OCI-LY7 (cell line): ENCODE results near the gene BMP15. TPM values are rescaled to one million over a fixed set of nuclear protein-coding genes. Genes with fewer than 3 reads are reported as not detected.

Experiments
- BruUV-seq: library from RNA; stranded (reverse); fragments of 400-500 nt; replicated peaks from 2 replicates; lab custom pipeline; 2021; lab: Mats Ljungman, UMichigan
- CTCF ChIA-PET: fragments of 300-600 bp; sonication (Branson Sonifier 250); formaldehyde crosslinking; loops from one replicate; lab custom pipeline; 2022; ENCODE audit warnings: antibody characterized with exemption; ENCODE audit not compliant: unreplicated experiment; lab: Charles Lee
- POLR2A ChIA-PET: fragments of 300-600 bp; sonication (Branson Sonifier 250); formaldehyde crosslinking; loops from one replicate; lab custom pipeline; 2022; ENCODE audit warnings: antibody characterized with exemption; lab: Charles Lee
- DNase-seq: peaks from one replicate; pipeline ENCODE4 v3.0.0-alpha.2; 2015; ENCODE audit warnings: low spot score
- H2AFZ ChIP-seq: fragments of 200-600 bp; sonication (generic), shearing (Covaris generic); 2 replicates; pipeline ENCODE4 v1.6.1; 2014; ENCODE audit warnings: mild to moderate bottlenecking, antibody characterized with exemption, low read length, moderate library complexity
- H3K27ac ChIP-seq: fragments of 200-600 bp; sonication (generic); 2 replicates; pipeline ENCODE4 v1.5.1; 2014; ENCODE audit warnings: mixed run types, low read depth, mild to moderate bottlenecking, moderate library complexity, low read length, inconsistent platforms; ENCODE audit not compliant: poor library complexity, severe bottlenecking
- H3K36me3 ChIP-seq: fragments of 200-600 bp; sonication (generic); 2 replicates; pipeline ENCODE4 v1.6.1; 2014; ENCODE audit warnings: mild to moderate bottlenecking, antibody characterized with exemption, low read length, moderate library complexity, mixed read lengths; ENCODE audit not compliant: insufficient read depth
- H3K4me1 ChIP-seq: fragments of 200-600 bp; sonication (generic); 2 replicates; pipeline ENCODE4 v1.5.1; 2014; ENCODE audit warnings: mild to moderate bottlenecking, low read length; ENCODE audit not compliant: insufficient read depth, poor library complexity, severe bottlenecking
- H3K4me2 ChIP-seq: fragments of 200-600 bp; sonication (generic); 2 replicates; pipeline ENCODE4 v1.6.1; 2014; ENCODE audit warnings: mild to moderate bottlenecking, low read length
- H3K4me3 ChIP-seq: fragments of 200-600 bp; sonication (generic); 2 replicates; pipeline ENCODE4 v1.5.1; 2014; ENCODE audit warnings: mild to moderate bottlenecking, low read depth, low read length; ENCODE audit not compliant: poor library complexity, severe bottlenecking
- H3K79me2 ChIP-seq: fragments of 200-600 bp; sonication (generic); 2 replicates; pipeline ENCODE4 v1.6.1; 2016; ENCODE audit warnings: low read depth, mild to moderate bottlenecking, low read length, moderate library complexity, mixed read lengths; ENCODE audit not compliant: insufficient read depth
- H3K9me2 ChIP-seq: fragments of 200-600 bp; sonication (generic); 2 replicates; pipeline ENCODE4 v1.6.1; 2016; ENCODE audit warnings: mild to moderate bottlenecking, low read length, mixed read lengths; ENCODE audit not compliant: insufficient read depth
- H3K9me3 ChIP-seq: fragments of 200-600 bp; sonication (generic); 2 replicates; pipeline ENCODE4 v1.6.1; 2014; ENCODE audit warnings: mild to moderate bottlenecking, mixed run types, low read length, mixed read lengths
- H4K20me1 ChIP-seq: fragments of 200-600 bp; sonication (generic); 2 replicates; pipeline ENCODE4 v1.6.1; 2014; ENCODE audit warnings: mild to moderate bottlenecking, antibody characterized with exemption, low read length, moderate library complexity, mixed read lengths; ENCODE audit not compliant: insufficient read depth
- CTCF ChIP-seq: fragments of 200-600 bp; sonication (generic); conservative IDR thresholded peaks from 2 replicates; pipeline ENCODE4 v1.5.1; 2014; ENCODE audit warnings: mild to moderate bottlenecking, antibody characterized with exemption, low read length, moderate library complexity, mixed read lengths
- EZH2phosphoT487 ChIP-seq: fragments of 200-600 bp; sonication (generic); IDR thresholded peaks from 2 replicates; pipeline ENCODE4 v1.6.1; 2018; ENCODE audit warnings: low read depth, borderline replicate concordance, mild to moderate bottlenecking, mixed run types, antibody characterized with exemption, low read length, moderate library complexity, mixed read lengths
- intact Hi-C: fragments of 100-400 bp; cut with micrococcal nuclease; formaldehyde crosslinking; loops from one replicate; pipeline ENCODE4 v1.10.0; 2022; ENCODE audit not compliant: unreplicated experiment
- total RNA-seq, 2 experiments: library from RNA; depleted of rRNA in 1 of 2; stranded (reverse); fragments of >200 nt in 1 of 2; shearing (Covaris generic) in 1 of 2; gene quantifications; 2 replicates each; pipeline ENCODE4 v1.2.3, GENCODE V29; 2014 to 2022

Gene BMP15
- total RNA-seq, 2 experiments from 2014 or later, result not detected

- no peaks in the 10 kb centered on the region for H4K20me1 ChIP-seq
- H3K4me3 ChIP-seq, result no peak overlapping the region
- H2AFZ ChIP-seq, result no peak overlapping the region
- no peak overlapping the region for H3K27ac ChIP-seq
- TF ChIP-seq CTCF, result no peak
- TF ChIP-seq EZH2phosphoT487, result no peak
- POLR2A ChIA-PET, result interaction anchor here (0.7 kb wide), 1 partner anchor 12 kb away, joined by 3 read pairs; no protein-coding TSS in a partner anchor
- H3K9me2 ChIP-seq, result no peaks in the 10 kb centered on the region
- BruUV-seq, result no TSS peak
- no peaks in the 10 kb centered on the region for H3K4me1 ChIP-seq
- H3K36me3 ChIP-seq, result no peaks in the 10 kb centered on the region
- CTCF ChIA-PET, result no interaction called here
- H3K4me2 ChIP-seq, result no peak overlapping the region
- H3K79me2 ChIP-seq, result no peaks in the 10 kb centered on the region
- DNase-seq, result no peak
- no peaks in the 10 kb centered on the region for H3K9me3 ChIP-seq
- intact Hi-C loops, result no loop called here
Measured at GRCh38 chrX:50942471-50942870, 31.9 kb downstream of the BMP15 start.

DNA sequence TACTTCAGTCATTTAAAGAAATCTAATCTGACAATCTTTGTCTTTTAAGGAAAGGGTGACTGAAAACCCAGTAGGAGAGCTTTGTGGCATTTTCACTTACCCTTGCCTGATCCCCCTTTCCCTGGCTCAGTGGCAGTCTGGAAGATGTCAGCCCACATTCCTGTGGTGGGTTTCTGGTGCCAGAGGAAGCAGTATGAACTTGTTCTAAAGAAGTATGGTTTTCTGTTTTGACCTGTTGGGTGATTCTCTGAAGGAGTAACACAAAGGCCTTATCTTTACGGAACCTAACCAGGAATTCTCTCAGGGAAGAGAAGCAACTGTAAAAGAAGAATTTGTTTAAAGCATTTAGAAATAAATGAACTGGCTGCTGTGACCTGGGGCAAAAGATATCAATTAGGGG lies 41.9 kb downstream of the BMP15 start:
- Histone ChIP-seq H4K20me1 (no peaks in the 10 kb centered on the region), H3K9me2 (no peaks in the 10 kb centered on the region), H3K36me3 (no peaks in the 10 kb centered on the region), H3K9me3 (no peaks in the 10 kb centered on the region), H3K4me2 (no peak overlapping the region), H2AFZ (no peak overlapping the region), H3K4me1 (no peaks in the 10 kb centered on the region), H3K4me3 (no peak overlapping the region), H3K79me2 (no peaks in the 10 kb centered on the region), H3K27ac (no peak overlapping the region)
- intact Hi-C loops, result no loop called here
- TF ChIP-seq EZH2phosphoT487 (no peak), CTCF (no peak)
- CTCF ChIA-PET, result no interaction called here
- POLR2A ChIA-PET, result interaction anchor here (1.0 kb wide), 1 partner anchor 564 kb away, joined by 3 read pairs; no protein-coding TSS in a partner anchor
- BruUV-seq, result no TSS peak
- DNase-seq, result no peak

GRCh38 chrX:50953832-50954231 lies 43.3 kb downstream of the BMP15 start:
- DNase-seq, result no peak
- Histone ChIP-seq H3K9me3 (no peaks in the 10 kb centered on the region), H3K9me2 (no peaks in the 10 kb centered on the region), H2AFZ (no peak overlapping the region), H3K4me1 (no peaks in the 10 kb centered on the region), H3K79me2 (no peaks in the 10 kb centered on the region), H3K36me3 (no peaks in the 10 kb centered on the region), H3K27ac (no peak overlapping the region), H3K4me3 (no peak overlapping the region), H4K20me1 (no peaks in the 10 kb centered on the region), H3K4me2 (no peak overlapping the region)
- CTCF ChIA-PET, result no interaction called here
- BruUV-seq, result no TSS peak
- intact Hi-C loops, result no loop called here
- TF ChIP-seq CTCF, result no peak
- no peak for TF ChIP-seq EZH2phosphoT487
- POLR2A ChIA-PET, result no interaction called here
